OCI-LY3 (cell line): ENCODE measurements around the gene PROCR.

Experiments used
- CTCF ChIP-seq: fragments of 200-600, 300-600 bp; sonication (generic); IDR thresholded peaks from 2 replicates; pipeline ENCODE4 v1.5.1; 2014; ENCODE audit warnings: antibody characterized with exemption, low read length, low read depth
- EZH2phosphoT487 ChIP-seq: fragments of 200-600 bp; shearing (Covaris generic); IDR thresholded peaks from 2 replicates; pipeline ENCODE4 v1.6.1; 2018; ENCODE audit warnings: antibody characterized with exemption, mixed run types, low read depth

GRCh38 chr20:35146299-35146919 is 25.5 kb upstream of the PROCR start:
- TF ChIP-seq CTCF = no peak
- TF ChIP-seq EZH2phosphoT487 = no peak
